Muscle of back (tissue), 11 donors: ENCODE measurements around the gene AHNAK2. TPM values are rescaled to one million over a fixed set of nuclear protein-coding genes. Genes with fewer than 3 reads are reported as not detected.
A peak's percentile ranks its signal among the peaks of the same experiment; 100 is the strongest.
"Not testable (repeated sequence)": the region's sequence is repeated elsewhere in the genome, so short reads cannot be mapped to it uniquely, and the experiment has no call there.

Experiments
- DNase-seq, 3 donors: peaks; one replicate each; pipeline versions ENCODE4 v3.0.0 to v3.0.0-alpha.2; 2013
- polyA plus RNA-seq, 10 donors: library from polyadenylated mRNA; unstranded; fragments of 120-200 nt; gene quantifications; one replicate each; pipeline ENCODE4 v1.2.1, GENCODE V29; 2013; ENCODE audit not compliant: insufficient read length in 10 of 10

The AHNAK2 gene
- polyA plus RNA-seq, 10 donors: 4.1 to 22.2 (median 16.0) TPM

GRCh38 chr14:104904650-104905578, 73.3 kb downstream of the AHNAK2 start:
- DNase-seq: peak in 1 of 3 donors; percentile 8

- DNase-seq: no peak
These were observed 74.2 kb downstream of the AHNAK2 start for GRCh38 chr14:104903990-104904389.

- no peak for DNase-seq
These were observed 77.3 kb downstream of the AHNAK2 start for GRCh38 chr14:104900639-104901512.

- no peak for DNase-seq
These were observed 78.4 kb downstream of the AHNAK2 start for GRCh38 chr14:104899781-104900180.

- DNase-seq: peak; percentile 16 to 80 (median 52)
These were observed 79.2 kb downstream of the AHNAK2 start for GRCh38 chr14:104898870-104899510.

DNA sequence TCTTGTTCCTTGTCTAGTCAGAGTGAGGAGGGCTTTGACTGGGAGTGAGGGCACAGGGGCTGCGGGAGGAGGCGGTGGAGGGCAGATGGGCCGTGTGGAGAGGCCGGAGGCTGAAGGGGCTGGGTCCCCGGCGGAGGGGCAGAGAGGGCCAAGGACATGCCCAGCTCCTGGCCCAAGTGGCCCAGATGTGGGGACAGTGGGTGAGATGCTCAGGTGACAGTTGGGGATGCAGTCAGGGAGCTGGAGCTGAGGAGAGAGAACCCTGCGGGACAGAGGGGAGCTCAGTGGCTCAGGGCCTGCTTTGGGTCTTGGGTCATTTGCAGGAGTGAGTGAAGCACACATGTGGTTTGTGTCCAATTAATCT, 80.0 kb downstream of the AHNAK2 start:
- no peak for DNase-seq

DNA sequence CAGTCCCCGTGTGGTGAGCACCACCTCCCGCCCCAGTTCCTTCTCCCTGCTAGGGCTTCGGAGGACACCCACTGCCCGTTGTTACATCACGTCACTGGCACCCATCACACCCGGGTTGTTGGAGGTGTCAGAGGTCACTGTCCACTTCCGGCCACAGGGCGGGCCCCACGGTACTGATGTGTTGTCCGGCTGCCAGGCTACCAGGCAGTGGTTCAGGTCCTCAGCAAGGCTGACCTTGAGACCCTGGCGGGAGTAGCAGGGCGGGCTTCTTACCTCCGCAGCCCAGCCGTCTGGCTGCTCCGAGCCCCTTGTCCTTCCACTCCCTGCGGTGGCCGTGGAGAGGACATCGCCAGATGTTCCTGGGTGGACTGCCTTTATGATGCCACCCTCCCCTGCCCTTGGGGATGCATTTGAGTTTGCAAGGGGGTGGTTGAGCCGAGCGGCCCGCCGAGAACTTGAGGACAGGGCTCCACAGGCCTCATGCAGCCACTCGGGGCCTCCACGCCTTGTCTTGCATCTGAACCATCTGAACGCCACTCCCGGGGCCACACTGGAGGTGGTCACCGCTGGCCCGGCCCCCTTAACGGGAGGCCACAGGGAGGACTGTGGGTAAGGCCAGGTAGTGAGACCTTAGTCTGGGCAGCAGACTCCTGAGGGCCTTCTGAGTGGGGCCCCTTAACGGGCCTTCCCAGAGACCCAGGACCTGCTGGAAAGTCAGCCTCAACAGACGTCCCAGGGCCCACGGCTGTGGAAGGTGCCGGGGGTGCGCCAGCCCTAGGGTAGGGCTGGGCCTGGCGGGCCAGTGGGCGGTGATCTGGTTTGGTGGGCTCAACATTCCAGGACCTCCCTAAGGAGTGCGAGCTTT, 80.6 kb downstream of the AHNAK2 start:
- no peak for DNase-seq

- no peak for DNase-seq
These were observed 82.2 kb downstream of the AHNAK2 start for GRCh38 chr14:104895786-104896661.

DNA sequence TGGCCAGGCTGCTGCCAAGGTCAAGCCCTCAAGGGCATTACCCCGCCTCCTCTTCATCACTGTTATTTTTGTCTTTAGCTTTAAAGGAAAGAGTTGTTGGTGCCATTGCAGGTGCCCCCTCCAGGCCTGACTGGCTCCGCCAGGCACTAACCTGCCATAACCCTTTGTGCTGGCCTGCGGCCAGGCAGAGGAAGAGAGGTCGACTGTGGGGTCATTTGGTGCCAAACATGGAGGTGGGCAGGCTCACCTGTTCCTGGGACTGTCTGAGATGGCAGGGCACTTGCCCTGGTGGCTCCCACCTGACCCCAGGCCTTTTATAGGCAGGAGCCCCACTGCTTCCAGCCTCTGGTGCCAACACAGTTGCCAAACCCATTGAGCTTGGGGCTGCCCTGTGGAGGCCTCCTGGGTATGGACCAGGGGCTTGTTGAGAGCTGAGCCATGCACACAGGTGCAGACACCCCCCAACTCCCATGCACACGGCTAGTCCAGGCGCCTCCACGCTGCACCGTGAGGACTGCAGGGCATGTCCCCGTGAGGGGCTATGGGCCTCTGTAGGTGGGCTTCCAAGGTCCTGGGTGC, 82.9 kb downstream of the AHNAK2 start:
- DNase-seq: no peak

GRCh38 chr14:104894331-104895206, 83.6 kb downstream of the AHNAK2 start:
- no peak for DNase-seq

DNA sequence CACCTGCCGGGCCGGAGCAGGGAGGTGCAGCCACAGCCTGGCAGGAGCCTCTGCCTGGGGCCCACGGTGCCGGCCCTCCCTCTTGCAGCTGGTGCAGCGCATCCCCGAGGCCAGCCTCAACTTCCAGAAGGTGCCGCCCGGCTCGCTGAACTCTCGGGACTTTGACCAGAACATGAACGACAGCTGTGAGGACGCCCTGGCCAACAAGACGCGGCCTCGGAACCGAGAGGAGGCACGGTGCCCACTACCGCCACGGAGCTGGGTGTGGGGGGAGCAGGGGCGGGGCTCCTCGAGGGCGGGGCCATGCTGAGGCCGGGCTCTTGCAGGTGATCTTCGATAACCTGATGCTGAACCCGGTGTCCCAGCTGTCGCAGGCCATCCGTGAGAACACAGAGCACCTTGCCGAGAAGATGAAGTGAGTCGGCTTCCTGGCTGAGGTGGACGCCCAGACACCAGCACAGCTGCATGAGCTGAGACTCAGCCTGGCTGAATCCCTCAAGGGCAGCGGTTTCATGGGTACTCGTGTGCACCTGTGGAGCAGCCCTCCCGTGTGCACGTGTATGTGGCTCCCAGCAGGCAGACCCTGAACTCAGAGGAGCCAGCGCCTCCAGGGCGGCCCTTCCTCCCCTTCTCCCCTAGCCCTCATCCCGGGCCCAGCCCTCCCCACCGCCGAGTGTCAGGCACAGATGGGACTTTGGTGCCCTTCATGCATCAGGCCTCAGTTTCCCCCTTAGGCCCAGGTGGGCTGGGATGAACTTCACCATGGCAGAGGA, 84.6 kb downstream of the AHNAK2 start:
- DNase-seq: peak in 1 of 3 donors; percentile 8

GRCh38 chr14:104892531-104893434, 85.4 kb downstream of the AHNAK2 start:
- DNase-seq: peak in 1 of 3 donors; percentile 16

GRCh38 chr14:104891664-104892530, 86.3 kb downstream of the AHNAK2 start:
- DNase-seq: peak in 1 of 3 donors; percentile 3

DNA sequence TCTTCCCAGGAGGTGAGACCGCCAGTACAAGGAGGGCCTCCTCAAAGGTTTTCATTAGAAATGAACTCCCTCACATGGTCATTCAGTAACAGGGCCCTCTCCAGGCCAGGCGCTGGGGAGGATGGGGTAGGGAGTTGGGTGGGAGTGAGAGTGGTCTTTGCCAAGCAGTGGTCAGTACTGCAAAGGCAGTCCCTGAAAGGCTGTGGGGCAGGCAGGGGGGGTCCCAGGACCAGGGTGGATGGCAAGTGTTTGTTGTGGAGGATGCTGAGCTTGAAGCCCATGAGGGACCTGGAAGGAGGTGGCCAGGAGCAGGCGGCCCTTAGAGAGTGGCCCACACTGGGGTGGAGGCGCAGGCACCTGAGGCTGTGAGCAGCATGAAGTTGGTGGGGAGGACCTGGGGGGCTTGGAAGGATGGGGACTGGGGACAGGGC, 87.0 kb downstream of the AHNAK2 start:
- DNase-seq: peak in 1 of 3 donors; percentile 4

DNA sequence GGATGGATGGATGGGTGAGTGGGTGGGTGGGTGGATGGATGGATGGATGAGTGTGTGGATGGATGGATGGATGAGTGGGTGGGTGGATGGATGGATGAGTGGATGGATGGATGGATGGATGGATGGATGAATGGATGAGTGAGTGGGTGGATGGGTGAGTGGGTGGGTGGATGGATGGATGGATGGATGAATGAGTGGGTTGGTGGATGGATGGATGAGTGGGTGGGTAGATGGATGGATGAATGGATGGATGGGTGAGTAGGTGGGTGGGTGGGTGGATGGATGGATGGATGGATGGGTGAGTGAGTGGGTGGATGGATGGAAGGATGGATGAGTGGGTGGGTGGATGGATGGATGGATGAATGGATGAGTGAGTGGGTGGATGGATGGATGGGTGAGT, 87.9 kb downstream of the AHNAK2 start:
- not testable (repeated sequence) for DNase-seq

- no peak for DNase-seq
These were observed 88.8 kb downstream of the AHNAK2 start for GRCh38 chr14:104889375-104889757.
